H1 (cell line): ENCODE data around the gene RPUSD4. TPM values are rescaled to one million over a fixed set of nuclear protein-coding genes. Genes with fewer than 3 reads are reported as not detected.
A peak's percentile ranks its signal among the peaks of the same experiment; 100 is the strongest.

Experiments
- CTCF ChIA-PET: fragments of 300-600 bp; sonication (Branson Sonifier 250); formaldehyde crosslinking; loops from one replicate; lab custom pipeline; 2021; ENCODE audit not compliant: partially characterized antibody; lab: Charles Lee
- POLR2A ChIA-PET: fragments of 300-600 bp; sonication (Branson Sonifier 250); formaldehyde crosslinking; loops from one replicate; lab custom pipeline; 2021; ENCODE audit warnings: inconsistent platforms; ENCODE audit not compliant: partially characterized antibody; lab: Charles Lee
- DNase-seq, 2 experiments: peaks; one replicate each; pipeline versions ENCODE4 v3.0.0 to v3.0.0-alpha.2; 2010 to 2022; ENCODE audit warnings: low spot score in 2 of 2, low read depth in 1 of 2, mixed read lengths in 1 of 2
- FAIRE-seq: peaks from 2 replicates; lab custom pipeline; 2011; peaks lifted over from hg19 to GRCh38; lab: Jason Lieb, UNC
- H2AFZ ChIP-seq: 2 replicates; pipeline ENCODE4 v1.8.1; 2012; ENCODE audit warnings: low read length, inconsistent platforms
- H2AK5ac ChIP-seq: 2 replicates; pipeline ENCODE4 v1.6.1; 2013; ENCODE audit warnings: low read depth, low read length
- H2BK120ac ChIP-seq: replicated peaks from 2 replicates; pipeline ENCODE3; 2013; ENCODE audit warnings: low read depth, low read length, inconsistent platforms
- H2BK12ac ChIP-seq: 2 replicates; pipeline ENCODE4 v1.6.1; 2013; ENCODE audit warnings: low read depth, low read length
- H2BK15ac ChIP-seq: 2 replicates; pipeline ENCODE4 v1.6.1; 2013; ENCODE audit warnings: low read length
- H2BK20ac ChIP-seq: 2 replicates; pipeline ENCODE4 v1.6.1; 2013; ENCODE audit warnings: low read length
- H2BK5ac ChIP-seq: 2 replicates; pipeline ENCODE4 v1.6.1; 2013; ENCODE audit warnings: low read depth, low read length
- H3K14ac ChIP-seq: 2 replicates; pipeline ENCODE4 v1.6.1; 2013; ENCODE audit warnings: inconsistent platforms; ENCODE audit not compliant: insufficient read length
- H3K18ac ChIP-seq: 2 replicates; pipeline ENCODE4 v1.6.1; 2013; ENCODE audit warnings: low read length; ENCODE audit errors: extremely low read depth
- H3K23ac ChIP-seq: 2 replicates; pipeline ENCODE4 v1.6.1; 2013; ENCODE audit warnings: inconsistent platforms; ENCODE audit not compliant: insufficient read length
- H3K23me2 ChIP-seq: 2 replicates; pipeline ENCODE4 v1.6.1; 2013; ENCODE audit warnings: low read depth, low read length
- H3K27ac ChIP-seq: 2 replicates; pipeline ENCODE4 v1.6.1; 2011; ENCODE audit warnings: low read depth, low read length, inconsistent platforms
- H3K27me3 ChIP-seq, 4 experiments: replicated peaks in 1 of 4; 1 replicate in 1 of 4; 2 replicates in 3 of 4; pipeline versions ENCODE4 v1.6.1 to v1.8.1; 2011 to 2013; ENCODE audit warnings: low read length in 3 of 4, mild to moderate bottlenecking in 3 of 4, inconsistent platforms in 2 of 4, mixed read lengths in 2 of 4, moderate library complexity in 1 of 4; ENCODE audit not compliant: control insufficient read depth in 3 of 4, insufficient read depth in 3 of 4; ENCODE audit errors: extremely low read depth in 1 of 4
- H3K36me3 ChIP-seq, 4 experiments: 2 replicates each; pipeline versions ENCODE4 v1.6.1 to v1.8.1; 2011 to 2013; ENCODE audit warnings: mild to moderate bottlenecking in 4 of 4, low read length in 3 of 4, moderate library complexity in 2 of 4, control low read depth in 1 of 4, inconsistent platforms in 1 of 4; ENCODE audit not compliant: insufficient read depth in 4 of 4, control insufficient read depth in 2 of 4
- H3K4ac ChIP-seq: replicated peaks from 2 replicates; pipeline ENCODE3; 2013; ENCODE audit warnings: low read length, low read depth, mixed read lengths, inconsistent platforms; ENCODE audit not compliant: insufficient read length
- H3K4me1 ChIP-seq, 4 experiments: replicated peaks in 1 of 4; 1 replicate in 1 of 4; 2 replicates in 3 of 4; pipeline versions ENCODE4 v1.6.1 to v1.8.1; 2011 to 2013; ENCODE audit warnings: low read length in 3 of 4, inconsistent platforms in 2 of 4, mixed read lengths in 1 of 4; ENCODE audit not compliant: insufficient read depth in 4 of 4, control insufficient read depth in 3 of 4
- H3K4me2 ChIP-seq, 2 experiments: 2 replicates each; pipeline versions ENCODE4 v1.6.1 to v1.8.1; 2011 to 2013; ENCODE audit warnings: low read depth in 2 of 2, low read length in 2 of 2, control low read depth in 1 of 2, inconsistent platforms in 1 of 2, mild to moderate bottlenecking in 1 of 2; ENCODE audit not compliant: insufficient read depth in 1 of 2
- H3K4me3 ChIP-seq, 4 experiments: fragments of 200-600, 300-600 bp in 1 of 4; sonication (generic), shearing (Covaris generic), sonication (Bioruptor Twin) in 1 of 4; 2 replicates each; pipeline versions ENCODE4 v1.5.1 to v1.8.1; 2011 to 2016; ENCODE audit warnings: low read length in 4 of 4, low read depth in 3 of 4, control low read depth in 2 of 4, inconsistent platforms in 2 of 4, mild to moderate bottlenecking in 2 of 4, mixed read lengths in 1 of 4, moderate library complexity in 1 of 4; ENCODE audit not compliant: insufficient read depth in 2 of 4; ENCODE audit errors: extremely low read depth in 1 of 4
- H3K56ac ChIP-seq: replicated peaks from 2 replicates; pipeline ENCODE3; 2013; ENCODE audit warnings: low read depth, mild to moderate bottlenecking, mixed read lengths, low read length, inconsistent platforms; ENCODE audit not compliant: insufficient read length
- H3K79me1 ChIP-seq: 2 replicates; pipeline ENCODE4 v1.6.1; 2013; ENCODE audit warnings: low read depth, low read length, control low read depth
- H3K79me2 ChIP-seq, 2 experiments: 2 replicates each; pipeline versions ENCODE4 v1.6.1 to v1.8.1; 2012 to 2013; ENCODE audit warnings: low read length in 2 of 2, mild to moderate bottlenecking in 2 of 2, inconsistent platforms in 1 of 2; ENCODE audit not compliant: insufficient read depth in 2 of 2, control insufficient read depth in 1 of 2
- H3K9ac ChIP-seq, 4 experiments: replicated peaks in 1 of 4; 1 replicate in 1 of 4; 2 replicates in 3 of 4; pipeline versions ENCODE4 v1.6.1 to v1.8.1; 2011 to 2013; ENCODE audit warnings: low read depth in 3 of 4, low read length in 3 of 4, control low read depth in 2 of 4, mild to moderate bottlenecking in 2 of 4, moderate library complexity in 2 of 4, inconsistent platforms in 1 of 4; ENCODE audit errors: extremely low read depth in 1 of 4
- H3K9me3 ChIP-seq, 2 experiments: 2 replicates each; pipeline versions ENCODE4 v1.6.1 to v1.8.1; 2012 to 2013; ENCODE audit warnings: mild to moderate bottlenecking in 2 of 2, moderate library complexity in 2 of 2, control low read depth in 1 of 2, inconsistent platforms in 1 of 2, low read depth in 1 of 2, low read length in 1 of 2, mixed read lengths in 1 of 2; ENCODE audit not compliant: insufficient read depth in 2 of 2
- H4K20me1 ChIP-seq, 2 experiments: replicated peaks in 1 of 2; 2 replicates each; pipeline versions ENCODE3 to v1.8.1; 2011 to 2013; ENCODE audit warnings: inconsistent platforms in 2 of 2, low read length in 2 of 2, mild to moderate bottlenecking in 1 of 2; ENCODE audit not compliant: insufficient read depth in 2 of 2, control insufficient read depth in 1 of 2
- H4K5ac ChIP-seq: 2 replicates; pipeline ENCODE4 v1.6.1; 2013; ENCODE audit warnings: low read length, low read depth, mixed read lengths, inconsistent platforms; ENCODE audit not compliant: insufficient read length
- H4K8ac ChIP-seq: 2 replicates; pipeline ENCODE4 v1.8.0; 2013; ENCODE audit warnings: mild to moderate bottlenecking, moderate library complexity, low read length, inconsistent platforms; ENCODE audit not compliant: insufficient read depth; ENCODE audit errors: extremely low read depth
- H4K91ac ChIP-seq: replicated peaks from 2 replicates; pipeline ENCODE3; 2013; ENCODE audit warnings: low read length, mixed read lengths, inconsistent platforms; ENCODE audit not compliant: insufficient read length
- PHF8 ChIP-seq: fragments of 200-600 bp; sonication (generic); conservative IDR thresholded peaks from 2 replicates; pipeline ENCODE4 v1.7.1; 2012; ENCODE audit warnings: low read depth, mild to moderate bottlenecking, inconsistent platforms, low read length, moderate library complexity
- RAD21 ChIP-seq, 2 experiments: IDR thresholded peaks in 1 of 2; conservative IDR thresholded peaks in 1 of 2; 2 replicates each; pipeline ENCODE4 v1.6.1; 2011; ENCODE audit warnings: low read depth in 2 of 2, low read length in 2 of 2, improper control_type of control experiment in 1 of 2, inconsistent platforms in 1 of 2, mild to moderate bottlenecking in 1 of 2, moderate library complexity in 1 of 2
- SP1 ChIP-seq: IDR thresholded peaks from 2 replicates; pipeline ENCODE4 v1.6.1; 2011; ENCODE audit warnings: low read depth, low read length
- WGBS, 2 experiments: shearing (Covaris generic) in 1 of 2; methylation state at CpG; one replicate each; pipeline versions ENCODE4 v1.1.6 to v1.1.7; 2013 to 2015; ENCODE audit warnings: low lambda C conversion rate in 2 of 2, mixed read lengths in 2 of 2, inconsistent platforms in 1 of 2, low coverage in 1 of 2, missing lambda C conversion rate in 1 of 2; ENCODE audit not compliant: insufficient replicate concordance in 2 of 2, insufficient coverage in 1 of 2, insufficient read length in 1 of 2; ENCODE audit errors: extremely low coverage in 1 of 2, missing lambda C conversion rate in 1 of 2; 5-methylcytosine and 5-hydroxymethylcytosine counted together
- polyA plus RNA-seq, 7 experiments: library from polyadenylated mRNA; depleted of rRNA in 3 of 7; stranded (reverse) in 5 of 7; unstranded in 2 of 7; fragments of >200 nt in 5 of 7; fragments of 200-250 nt in 2 of 7; gene quantifications; 1 replicate in 5 of 7; 2 replicates in 1 of 7; 4 replicates in 1 of 7; pipeline versions ENCODE4 v1.2.1 to v1.2.3, GENCODE V29; 2011 to 2013; ENCODE audit warnings: missing spikeins in 2 of 7, mixed read lengths in 2 of 7
- total RNA-seq: library from RNA; stranded (reverse); fragmentation: NEBNext Ultra II Directional; extraction: Animal tissue kit (Norgen Biotek cat#: 25700); gene quantifications from 2 replicates; pipeline ENCODE4 v1.2.1, GENCODE V29; 2021
- TF ChIP-seq, protein P1 (sequence below), 3 experiments: IDR thresholded peaks; 1 replicate in 2 of 3; 2 replicates in 1 of 3; pipeline versions ENCODE4 v1.5.1 to v1.6.1; 2011; ENCODE audit warnings: low read length in 3 of 3, mild to moderate bottlenecking in 3 of 3, inconsistent platforms in 2 of 3, low read depth in 1 of 3, moderate library complexity in 1 of 3; ENCODE audit not compliant: insufficient read depth in 1 of 3; ENCODE audit errors: control extremely low read depth in 1 of 3

Gene RPUSD4
- total and polyA plus RNA-seq, 2 of the 8 experiments (the other 6 are each of a cell fraction or from before 2014, with no cell fraction given) = 36.1 to 50.7 TPM

- Histone ChIP-seq H4K8ac (no peak overlapping the region), H2BK20ac (no peak overlapping the region), H3K9ac (no peak overlapping the region), H2AK5ac (no peak overlapping the region), H3K4ac (no peak overlapping the region), H3K27me3 (no peaks in the 10 kb centered on the region), H2BK120ac (no peak overlapping the region), H3K79me1 (no peaks in the 10 kb centered on the region; the same call in 1 of the 2 replicates), H3K79me2 (no peaks in the 10 kb centered on the region), H3K4me2 (no peak overlapping the region), H3K18ac (no peak overlapping the region), H3K4me1 (no peaks in the 10 kb centered on the region; a peak in 1 of 7 replicates), H3K36me3 (peaks cover 7 to 35% (median 32%) of the 10 kb centered on the region in 4 experiments; a peak in 7 of 8 replicates), H2BK12ac (no peak overlapping the region), H3K27ac (no peak overlapping the region), H2BK5ac (no peak overlapping the region), H3K23me2 (no peaks in the 10 kb centered on the region), H3K4me3 (no peak overlapping the region), H4K20me1 (peaks cover 0 to 4% of the 10 kb centered on the region in 2 experiments), H3K23ac (no peak overlapping the region), H3K14ac (no peak overlapping the region), H2AFZ (no peak overlapping the region), H3K9me3 (peaks cover 15% of the 10 kb centered on the region in 2 experiments), H3K56ac (no peak overlapping the region), H4K91ac (no peak overlapping the region), H2BK15ac (no peak overlapping the region), H4K5ac (no peak overlapping the region)
- TF ChIP-seq RAD21 (IDR thresholded peaks at IDR 0.05 in 1 of 2, conservative IDR thresholded peaks at IDR 0.05 in 1 of 2; ENCODE audit: low read depth in 2 of 2, low read length in 2 of 2) = peak; percentile 93 to 95
- TF ChIP-seq SP1 = no peak
- TF ChIP-seq PHF8 = no peak
- TF ChIP-seq, protein P1, sequence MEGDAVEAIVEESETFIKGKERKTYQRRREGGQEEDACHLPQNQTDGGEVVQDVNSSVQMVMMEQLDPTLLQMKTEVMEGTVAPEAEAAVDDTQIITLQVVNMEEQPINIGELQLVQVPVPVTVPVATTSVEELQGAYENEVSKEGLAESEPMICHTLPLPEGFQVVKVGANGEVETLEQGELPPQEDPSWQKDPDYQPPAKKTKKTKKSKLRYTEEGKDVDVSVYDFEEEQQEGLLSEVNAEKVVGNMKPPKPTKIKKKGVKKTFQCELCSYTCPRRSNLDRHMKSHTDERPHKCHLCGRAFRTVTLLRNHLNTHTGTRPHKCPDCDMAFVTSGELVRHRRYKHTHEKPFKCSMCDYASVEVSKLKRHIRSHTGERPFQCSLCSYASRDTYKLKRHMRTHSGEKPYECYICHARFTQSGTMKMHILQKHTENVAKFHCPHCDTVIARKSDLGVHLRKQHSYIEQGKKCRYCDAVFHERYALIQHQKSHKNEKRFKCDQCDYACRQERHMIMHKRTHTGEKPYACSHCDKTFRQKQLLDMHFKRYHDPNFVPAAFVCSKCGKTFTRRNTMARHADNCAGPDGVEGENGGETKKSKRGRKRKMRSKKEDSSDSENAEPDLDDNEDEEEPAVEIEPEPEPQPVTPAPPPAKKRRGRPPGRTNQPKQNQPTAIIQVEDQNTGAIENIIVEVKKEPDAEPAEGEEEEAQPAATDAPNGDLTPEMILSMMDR (IDR thresholded peaks at IDR 0.05; ENCODE audit: control extremely low read depth in 1 of 3, insufficient read depth in 1 of 3, low read depth in 1 of 3, low read length in 3 of 3) = peak in 2 of 3 experiments; percentile 62 to 69; a peak in 3 of 4 replicates
- CTCF ChIA-PET = interaction anchor here (0.7 to 12.5 kb wide), 41 partner anchors 9 to 282 kb away, joined by 3 to 118 read pairs (median 5); no protein-coding TSS in a partner anchor
- POLR2A ChIA-PET = interaction anchor here (0.9 to 1.9 kb wide), 5 partner anchors 10 to 277 kb away, joined by 3 to 7 read pairs (median 3); partner anchors contain the start of genes FAM118B and RPUSD4
- DNase-seq = peak in 1 of 2 experiments; percentile 62
- WGBS, 2 experiments = 74% methylated on average over 9 of the region's 9 CpGs; no CpG with 5 or more reads in 1 of the 2 experiments
- peak; percentile 65 for FAIRE-seq
These were observed 17.3 kb downstream of the RPUSD4 start for GRCh38 chr11:126194121-126194543.
